Hepatocyte (in vitro differentiated cells): ENCODE measurements around the gene TSNAX. TPM values are rescaled to one million over a fixed set of nuclear protein-coding genes. Genes with fewer than 3 reads are reported as not detected.

Experiments
- DNase-seq: peaks from one replicate; pipeline ENCODE4 v3.0.0-alpha.2; 2016; ENCODE audit warnings: low spot score
- H2AFZ ChIP-seq: fragments of 200-600 bp; sonication (generic); 2 replicates; pipeline ENCODE4 v1.6.0; 2016; ENCODE audit warnings: antibody characterized with exemption, mild to moderate bottlenecking
- H3K27ac ChIP-seq: fragments of 200-600 bp; sonication (generic); 2 replicates; pipeline ENCODE4 v1.5.1; 2016; ENCODE audit warnings: mild to moderate bottlenecking
- H3K27me3 ChIP-seq: fragments of 200-600 bp; sonication (generic); 2 replicates; pipeline ENCODE4 v1.6.1; 2016
- H3K36me3 ChIP-seq: fragments of 200-600 bp; sonication (generic); replicated peaks from 2 replicates; pipeline ENCODE4 v1.5.1; 2016; ENCODE audit warnings: low read depth; ENCODE audit not compliant: insufficient read depth
- H3K4me1 ChIP-seq: fragments of 200-600 bp; sonication (generic); 2 replicates; pipeline ENCODE4 v1.5.1; 2016; ENCODE audit warnings: mild to moderate bottlenecking, moderate library complexity; ENCODE audit not compliant: insufficient read depth
- H3K4me2 ChIP-seq: fragments of 200-600 bp; sonication (generic); 2 replicates; pipeline ENCODE4 v1.6.0; 2016
- H3K4me3 ChIP-seq: fragments of 200-600 bp; sonication (generic); 2 replicates; pipeline ENCODE4 v1.5.1; 2016; ENCODE audit warnings: mild to moderate bottlenecking
- H3K79me2 ChIP-seq: fragments of 200-600 bp; sonication (generic); 2 replicates; pipeline ENCODE4 v1.6.0; 2017; ENCODE audit warnings: mild to moderate bottlenecking
- H3K9me2 ChIP-seq: fragments of 200-600 bp; sonication (generic); replicated peaks from 2 replicates; pipeline ENCODE4 v1.6.0; 2017; ENCODE audit warnings: mild to moderate bottlenecking; ENCODE audit not compliant: insufficient read depth
- H3K9me3 ChIP-seq: fragments of 200-600 bp; sonication (generic); 2 replicates; pipeline ENCODE4 v1.5.1; 2016; ENCODE audit warnings: low read depth, mild to moderate bottlenecking
- H4K20me1 ChIP-seq: fragments of 200-600 bp; sonication (generic); 2 replicates; pipeline ENCODE4 v1.6.0; 2016; ENCODE audit warnings: mild to moderate bottlenecking; ENCODE audit not compliant: insufficient read depth, poor library complexity, severe bottlenecking
- EZH2 ChIP-seq: fragments of 200-600 bp; sonication (generic); IDR thresholded peaks from 2 replicates; pipeline ENCODE4 v1.6.1; 2016; ENCODE audit warnings: antibody characterized with exemption, mild to moderate bottlenecking, borderline replicate concordance
- EZH2phosphoT487 ChIP-seq: fragments of 200-600 bp; sonication (generic); IDR thresholded peaks from one replicate; pipeline ENCODE4 v1.6.1; 2018; ENCODE audit warnings: antibody characterized with exemption, mild to moderate bottlenecking, low read depth, moderate library complexity; ENCODE audit not compliant: unreplicated experiment, severe bottlenecking
- WGBS: methylation state at CpG from one replicate; pipeline ENCODE4 v1.1.6; 2016; ENCODE audit warnings: low lambda C conversion rate; ENCODE audit errors: missing lambda C conversion rate; 5-methylcytosine and 5-hydroxymethylcytosine counted together
- polyA plus RNA-seq: library from polyadenylated mRNA; unstranded; fragments of >200 nt; fragmentation: Nextera tagmentation; extraction: Ambion mirVana; gene quantifications from 2 replicates; pipeline ENCODE4 v1.2.1, GENCODE V29; 2016
- total RNA-seq: library from RNA; depleted of rRNA; stranded (reverse); fragments of >200 nt; gene quantifications from 2 replicates; pipeline ENCODE4 v1.2.3, GENCODE V29; 2014
- TF ChIP-seq, protein P1 (sequence below): fragments of 200-600 bp; sonication (generic); IDR thresholded peaks from 2 replicates; pipeline ENCODE4 v1.5.1; 2016; ENCODE audit warnings: antibody characterized with exemption, mild to moderate bottlenecking; ENCODE audit not compliant: poor library complexity

Gene TSNAX
- total and polyA plus RNA-seq, 2 experiments from 2014 or later = 26.8 to 42.2 TPM

DNA sequence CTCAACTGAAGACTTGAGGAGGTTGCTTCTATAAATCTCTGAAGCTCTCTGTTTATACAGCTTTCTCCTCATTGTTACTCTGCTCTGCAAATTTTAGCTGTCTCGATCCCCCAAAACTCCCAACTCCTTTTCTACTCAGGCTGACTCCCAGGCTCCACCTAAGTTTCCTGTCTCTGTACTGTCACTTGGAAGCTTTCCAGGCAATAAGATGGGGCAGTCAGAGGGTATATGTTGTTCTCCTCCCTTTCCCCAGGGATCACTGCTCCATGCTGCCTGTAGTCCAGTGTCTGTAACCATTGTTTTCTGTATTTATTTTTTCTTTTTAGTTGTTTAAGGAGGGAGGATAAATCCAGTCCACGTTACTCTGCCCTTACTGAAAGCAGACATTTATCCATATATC lies 13.4 kb downstream of the TSNAX start:
- WGBS = 89% methylated on average over 2 of the region's 2 CpGs
- TF ChIP-seq EZH2 (no peak), EZH2phosphoT487 (no peak)
- TF ChIP-seq, protein P1, sequence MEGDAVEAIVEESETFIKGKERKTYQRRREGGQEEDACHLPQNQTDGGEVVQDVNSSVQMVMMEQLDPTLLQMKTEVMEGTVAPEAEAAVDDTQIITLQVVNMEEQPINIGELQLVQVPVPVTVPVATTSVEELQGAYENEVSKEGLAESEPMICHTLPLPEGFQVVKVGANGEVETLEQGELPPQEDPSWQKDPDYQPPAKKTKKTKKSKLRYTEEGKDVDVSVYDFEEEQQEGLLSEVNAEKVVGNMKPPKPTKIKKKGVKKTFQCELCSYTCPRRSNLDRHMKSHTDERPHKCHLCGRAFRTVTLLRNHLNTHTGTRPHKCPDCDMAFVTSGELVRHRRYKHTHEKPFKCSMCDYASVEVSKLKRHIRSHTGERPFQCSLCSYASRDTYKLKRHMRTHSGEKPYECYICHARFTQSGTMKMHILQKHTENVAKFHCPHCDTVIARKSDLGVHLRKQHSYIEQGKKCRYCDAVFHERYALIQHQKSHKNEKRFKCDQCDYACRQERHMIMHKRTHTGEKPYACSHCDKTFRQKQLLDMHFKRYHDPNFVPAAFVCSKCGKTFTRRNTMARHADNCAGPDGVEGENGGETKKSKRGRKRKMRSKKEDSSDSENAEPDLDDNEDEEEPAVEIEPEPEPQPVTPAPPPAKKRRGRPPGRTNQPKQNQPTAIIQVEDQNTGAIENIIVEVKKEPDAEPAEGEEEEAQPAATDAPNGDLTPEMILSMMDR = no peak
- DNase-seq = no peak

DNA sequence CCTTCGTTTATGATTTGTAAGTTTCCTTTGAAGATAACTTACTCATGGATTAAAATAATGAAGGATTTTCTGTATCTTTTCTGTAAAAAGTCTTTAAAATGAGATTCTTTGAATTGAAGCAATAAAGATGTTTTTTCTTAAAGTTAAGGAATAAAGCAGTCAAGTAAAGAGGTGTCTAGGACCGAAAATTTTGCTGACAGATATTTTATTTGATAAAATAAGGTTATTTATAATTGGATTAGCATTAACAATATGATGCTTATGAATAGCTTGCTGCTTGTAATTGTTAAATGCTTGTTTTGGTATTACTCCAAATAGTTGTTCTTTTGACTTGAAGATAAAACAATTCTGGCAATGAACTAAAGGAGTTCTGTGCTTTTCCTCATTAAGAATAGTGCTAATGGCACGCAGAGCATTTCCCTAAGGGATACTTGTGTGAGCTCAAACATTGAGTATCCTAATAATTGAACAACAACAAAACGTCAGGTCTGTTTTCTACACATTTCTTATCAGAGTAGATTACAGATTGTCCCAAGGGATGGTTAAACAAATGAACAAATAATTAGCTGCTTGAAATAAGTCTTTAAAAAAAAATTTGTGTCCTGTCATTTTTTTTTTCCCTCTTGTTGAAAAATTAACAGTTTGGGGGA lies 16.6 kb downstream of the TSNAX start:
- Histone ChIP-seq H3K9me2 (no peaks in the 10 kb centered on the region), H3K36me3 (no peaks in the 10 kb centered on the region), H4K20me1 (no peaks in the 10 kb centered on the region), H3K79me2 (peaks cover 13% of the 10 kb centered on the region), H3K27ac (no peak overlapping the region), H3K4me3 (no peak overlapping the region), H3K4me1 (no peaks in the 10 kb centered on the region), H3K27me3 (no peaks in the 10 kb centered on the region), H3K4me2 (no peak overlapping the region), H3K9me3 (no peaks in the 10 kb centered on the region), H2AFZ (no peak overlapping the region)
- DNase-seq = no peak
- WGBS = 85% methylated on average over 4 of the region's 4 CpGs
- TF ChIP-seq EZH2phosphoT487 (no peak), EZH2 (no peak)
- TF ChIP-seq, protein P1 = no peak

More for the DNA sequence above, 13.4 kb downstream of the TSNAX start:
- Histone ChIP-seq H3K79me2 (peaks cover 25% of the 10 kb centered on the region), H2AFZ (no peak overlapping the region), H3K27ac (no peak overlapping the region), H3K4me2 (no peak overlapping the region), H3K9me3 (peaks cover 3% of the 10 kb centered on the region), H3K4me1 (no peaks in the 10 kb centered on the region), H4K20me1 (no peaks in the 10 kb centered on the region), H3K4me3 (no peak overlapping the region), H3K9me2 (no peaks in the 10 kb centered on the region), H3K36me3 (no peaks in the 10 kb centered on the region), H3K27me3 (no peaks in the 10 kb centered on the region)

DNA sequence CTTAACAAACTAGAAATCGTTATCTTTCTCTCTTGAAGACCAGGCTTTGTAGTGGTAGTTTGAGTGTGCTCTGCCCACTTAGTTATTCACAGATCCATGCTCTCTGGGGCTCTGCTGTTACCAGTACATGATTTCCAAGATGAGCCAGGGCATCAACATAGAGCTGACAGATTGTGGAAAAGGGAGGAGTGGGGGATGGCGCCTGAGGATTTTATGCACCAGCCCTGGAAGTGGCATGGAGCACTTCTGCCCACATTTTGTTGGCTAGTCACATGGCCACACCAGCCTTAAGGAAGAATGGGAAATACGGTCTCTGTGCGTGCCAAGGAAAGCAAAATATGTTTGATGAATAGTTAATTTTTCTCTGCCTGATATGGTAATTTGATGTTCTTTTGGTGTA lies 18.2 kb downstream of the TSNAX start:
- Histone ChIP-seq H2AFZ (no peak overlapping the region), H3K79me2 (peaks cover 14% of the 10 kb centered on the region), H3K27ac (no peak overlapping the region), H3K36me3 (no peaks in the 10 kb centered on the region), H3K9me3 (no peaks in the 10 kb centered on the region), H3K27me3 (no peaks in the 10 kb centered on the region), H3K4me1 (no peaks in the 10 kb centered on the region), H4K20me1 (no peaks in the 10 kb centered on the region), H3K9me2 (no peaks in the 10 kb centered on the region), H3K4me3 (no peak overlapping the region), H3K4me2 (no peak overlapping the region)
- DNase-seq = no peak
- no peak for TF ChIP-seq EZH2
- TF ChIP-seq, protein P1 = no peak
- TF ChIP-seq EZH2phosphoT487 = no peak
- 95% methylated on average over 4 of the region's 4 CpGs for WGBS
